Upper lobe of left lung (tissue), 4 donors: ENCODE measurements around the gene ALS2.

Experiments
- EP300 ChIP-seq, 4 donors: sonication (generic); formaldehyde crosslinking; IDR thresholded peaks; one replicate each; pipeline ENCODE4 v1.5.1; 2017; ENCODE audit warnings: antibody characterized with exemption in 4 of 4, control low read depth in 2 of 4
- TF ChIP-seq, protein P1 (sequence below), 6 experiments: fragments of 450-650 bp in 4 of 6; fragments of 200-600 bp in 2 of 6; sonication (generic) in 2 of 6; IDR thresholded peaks; one replicate each; pipeline ENCODE4 v1.5.1; 2016 to 2019; ENCODE audit warnings: antibody characterized with exemption in 6 of 6

DNA sequence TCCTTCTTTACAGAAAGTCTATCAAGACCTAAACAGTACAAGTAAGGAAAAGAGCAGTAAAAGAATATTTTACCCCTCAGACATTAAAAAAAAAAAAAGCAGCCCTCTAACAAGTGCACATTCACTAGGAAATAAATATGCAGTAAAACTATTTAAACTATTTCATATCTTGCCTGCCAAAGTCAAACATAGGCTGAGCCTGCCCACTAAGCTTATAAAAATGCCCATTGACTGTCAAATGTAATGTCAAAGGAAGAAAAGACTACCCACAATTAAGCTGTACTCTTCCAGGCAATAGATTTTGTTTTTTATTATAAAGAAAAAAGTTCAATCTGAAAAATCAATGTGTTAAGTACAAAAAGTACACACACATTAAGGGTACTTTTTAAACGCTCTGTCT lies 11.8 kb downstream of the ALS2 start:
- TF ChIP-seq, protein P1, sequence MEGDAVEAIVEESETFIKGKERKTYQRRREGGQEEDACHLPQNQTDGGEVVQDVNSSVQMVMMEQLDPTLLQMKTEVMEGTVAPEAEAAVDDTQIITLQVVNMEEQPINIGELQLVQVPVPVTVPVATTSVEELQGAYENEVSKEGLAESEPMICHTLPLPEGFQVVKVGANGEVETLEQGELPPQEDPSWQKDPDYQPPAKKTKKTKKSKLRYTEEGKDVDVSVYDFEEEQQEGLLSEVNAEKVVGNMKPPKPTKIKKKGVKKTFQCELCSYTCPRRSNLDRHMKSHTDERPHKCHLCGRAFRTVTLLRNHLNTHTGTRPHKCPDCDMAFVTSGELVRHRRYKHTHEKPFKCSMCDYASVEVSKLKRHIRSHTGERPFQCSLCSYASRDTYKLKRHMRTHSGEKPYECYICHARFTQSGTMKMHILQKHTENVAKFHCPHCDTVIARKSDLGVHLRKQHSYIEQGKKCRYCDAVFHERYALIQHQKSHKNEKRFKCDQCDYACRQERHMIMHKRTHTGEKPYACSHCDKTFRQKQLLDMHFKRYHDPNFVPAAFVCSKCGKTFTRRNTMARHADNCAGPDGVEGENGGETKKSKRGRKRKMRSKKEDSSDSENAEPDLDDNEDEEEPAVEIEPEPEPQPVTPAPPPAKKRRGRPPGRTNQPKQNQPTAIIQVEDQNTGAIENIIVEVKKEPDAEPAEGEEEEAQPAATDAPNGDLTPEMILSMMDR (IDR thresholded peaks at IDR 0.05) = no peak
- TF ChIP-seq EP300 (IDR thresholded peaks at IDR 0.05) = no peak
